ENCODE results near the gene ANKRD40.

DNA sequence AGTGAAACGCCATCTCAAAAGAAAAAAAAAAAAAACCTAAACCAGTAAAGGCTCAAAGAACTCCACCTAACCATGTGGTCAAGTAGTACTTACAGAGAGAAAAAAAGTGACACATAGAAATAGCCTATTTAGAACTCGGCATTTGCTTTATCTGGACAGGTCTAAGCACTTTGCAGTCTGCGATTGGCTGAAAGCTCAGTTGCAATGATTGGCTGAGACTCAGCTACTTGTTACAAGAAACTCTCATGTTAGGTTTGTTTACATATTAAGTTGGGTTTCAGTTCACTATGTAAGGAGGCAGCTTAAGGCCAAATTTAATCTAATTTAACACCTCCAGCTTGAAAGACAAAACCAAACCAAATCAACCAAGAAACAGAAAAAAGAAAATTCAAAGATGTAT is 54.0 kb downstream of the ANKRD40 start:
- no peak for TF ChIP-seq POLR2A (IDR thresholded peaks at IDR 0.05)
- TF ChIP-seq, protein P1, sequence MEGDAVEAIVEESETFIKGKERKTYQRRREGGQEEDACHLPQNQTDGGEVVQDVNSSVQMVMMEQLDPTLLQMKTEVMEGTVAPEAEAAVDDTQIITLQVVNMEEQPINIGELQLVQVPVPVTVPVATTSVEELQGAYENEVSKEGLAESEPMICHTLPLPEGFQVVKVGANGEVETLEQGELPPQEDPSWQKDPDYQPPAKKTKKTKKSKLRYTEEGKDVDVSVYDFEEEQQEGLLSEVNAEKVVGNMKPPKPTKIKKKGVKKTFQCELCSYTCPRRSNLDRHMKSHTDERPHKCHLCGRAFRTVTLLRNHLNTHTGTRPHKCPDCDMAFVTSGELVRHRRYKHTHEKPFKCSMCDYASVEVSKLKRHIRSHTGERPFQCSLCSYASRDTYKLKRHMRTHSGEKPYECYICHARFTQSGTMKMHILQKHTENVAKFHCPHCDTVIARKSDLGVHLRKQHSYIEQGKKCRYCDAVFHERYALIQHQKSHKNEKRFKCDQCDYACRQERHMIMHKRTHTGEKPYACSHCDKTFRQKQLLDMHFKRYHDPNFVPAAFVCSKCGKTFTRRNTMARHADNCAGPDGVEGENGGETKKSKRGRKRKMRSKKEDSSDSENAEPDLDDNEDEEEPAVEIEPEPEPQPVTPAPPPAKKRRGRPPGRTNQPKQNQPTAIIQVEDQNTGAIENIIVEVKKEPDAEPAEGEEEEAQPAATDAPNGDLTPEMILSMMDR (IDR thresholded peaks at IDR 0.05): no peak
